ENCODE data around the gene A3GALT2. TPM values are rescaled to one million over a fixed set of nuclear protein-coding genes. Genes with fewer than 3 reads are reported as not detected.
A peak's percentile ranks its signal among the peaks of the same experiment; 100 is the strongest.

A3GALT2 gene
- total RNA-seq, 1 donor from 2014 or later = not detected

DNA sequence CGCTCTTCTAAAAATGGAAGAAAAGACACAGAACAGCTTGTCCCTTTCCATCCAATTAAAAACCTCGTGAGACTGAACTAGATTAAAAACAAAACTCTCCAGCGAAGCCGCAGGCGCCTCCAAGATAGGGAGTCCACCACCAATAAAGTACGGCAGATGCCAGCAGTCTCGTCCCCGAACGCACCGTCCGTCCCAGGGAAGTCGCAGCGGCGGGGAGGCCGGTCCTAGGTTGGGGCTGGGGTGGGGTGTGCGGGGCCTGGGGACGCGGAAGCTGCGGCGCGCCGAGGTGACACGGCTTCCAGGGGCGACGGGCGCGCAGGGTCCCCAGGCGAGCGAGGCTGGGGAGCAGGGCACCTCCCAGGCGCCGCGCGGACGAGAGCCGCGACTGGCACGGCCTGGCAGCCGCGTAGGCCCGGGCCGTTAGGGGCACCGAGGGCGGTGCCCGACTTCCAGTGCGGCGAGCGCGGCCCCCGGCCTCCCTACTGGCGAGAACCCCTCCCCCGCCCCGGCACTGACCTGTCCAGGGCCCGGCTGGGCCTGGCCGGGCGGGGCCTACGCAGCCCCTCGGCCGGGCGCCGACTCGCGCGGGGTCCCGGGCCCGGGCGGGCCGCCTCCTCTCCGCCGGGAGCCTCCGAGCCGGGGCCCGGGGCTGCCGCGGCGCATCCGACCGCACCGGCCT, 28.3 kb upstream of the A3GALT2 start:
- H3K4me1 ChIP-seq = peaks cover 53% of the 10 kb centered on the region
- peak overlapping the region; percentile 96 for H3K27ac ChIP-seq
- DNase-seq (ENCODE audit: extremely low spot score in 2 of 2) = no peak
- H3K36me3 ChIP-seq = peaks cover 0 to 1% of the 10 kb centered on the region in 2 donors
- no peaks in the 10 kb centered on the region for H3K27me3 ChIP-seq
- peak overlapping the region; percentile 87 to 99 for H3K4me3 ChIP-seq
- TF ChIP-seq, protein P1, sequence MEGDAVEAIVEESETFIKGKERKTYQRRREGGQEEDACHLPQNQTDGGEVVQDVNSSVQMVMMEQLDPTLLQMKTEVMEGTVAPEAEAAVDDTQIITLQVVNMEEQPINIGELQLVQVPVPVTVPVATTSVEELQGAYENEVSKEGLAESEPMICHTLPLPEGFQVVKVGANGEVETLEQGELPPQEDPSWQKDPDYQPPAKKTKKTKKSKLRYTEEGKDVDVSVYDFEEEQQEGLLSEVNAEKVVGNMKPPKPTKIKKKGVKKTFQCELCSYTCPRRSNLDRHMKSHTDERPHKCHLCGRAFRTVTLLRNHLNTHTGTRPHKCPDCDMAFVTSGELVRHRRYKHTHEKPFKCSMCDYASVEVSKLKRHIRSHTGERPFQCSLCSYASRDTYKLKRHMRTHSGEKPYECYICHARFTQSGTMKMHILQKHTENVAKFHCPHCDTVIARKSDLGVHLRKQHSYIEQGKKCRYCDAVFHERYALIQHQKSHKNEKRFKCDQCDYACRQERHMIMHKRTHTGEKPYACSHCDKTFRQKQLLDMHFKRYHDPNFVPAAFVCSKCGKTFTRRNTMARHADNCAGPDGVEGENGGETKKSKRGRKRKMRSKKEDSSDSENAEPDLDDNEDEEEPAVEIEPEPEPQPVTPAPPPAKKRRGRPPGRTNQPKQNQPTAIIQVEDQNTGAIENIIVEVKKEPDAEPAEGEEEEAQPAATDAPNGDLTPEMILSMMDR (IDR thresholded peaks at IDR 0.05) = no peak
- TF ChIP-seq POLR2A (IDR thresholded peaks at IDR 0.05) (peak in 1 of 2 donors; percentile 23), POLR2AphosphoS5 (IDR thresholded peaks at IDR 0.05; ENCODE audit: insufficient read depth in 1 of 2, low read depth in 1 of 2) (peak in 1 of 2 donors; percentile 20)
- H3K9me3 ChIP-seq = no peaks in the 10 kb centered on the region
- intact Hi-C loops (cut with DNase I) = no loop called here

DNA sequence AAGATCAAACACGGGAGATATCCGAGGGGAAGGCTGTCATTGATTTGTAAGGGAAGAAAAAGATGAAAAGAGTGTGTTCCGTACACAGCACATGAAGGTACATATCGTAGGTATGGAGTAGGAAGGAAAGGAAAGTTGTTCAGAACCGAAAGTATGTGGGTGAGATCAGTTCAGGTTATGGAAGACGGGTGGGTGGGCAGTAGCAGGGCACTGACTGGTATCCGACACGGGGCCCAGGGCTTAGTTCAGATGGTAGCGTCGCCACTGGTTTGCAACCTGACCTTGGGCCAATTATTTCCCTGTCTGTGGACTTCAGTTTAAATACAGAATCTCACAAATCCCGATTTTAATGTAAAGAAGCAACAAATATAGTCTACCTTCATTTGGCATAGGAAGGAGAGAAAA, 27.8 kb upstream of the A3GALT2 start:
- no peak for DNase-seq (ENCODE audit: extremely low spot score in 2 of 2)
- H3K4me1 ChIP-seq = peaks cover 58% of the 10 kb centered on the region
- TF ChIP-seq, protein P1 (IDR thresholded peaks at IDR 0.05) = no peak
- TF ChIP-seq POLR2A (IDR thresholded peaks at IDR 0.05) (no peak), POLR2AphosphoS5 (IDR thresholded peaks at IDR 0.05; ENCODE audit: insufficient read depth in 1 of 2, low read depth in 1 of 2) (no peak)
- no peaks in the 10 kb centered on the region for H3K27me3 ChIP-seq
- H3K27ac ChIP-seq = peak overlapping the region; percentile 96
- peak overlapping the region; percentile 87 to 99 for H3K4me3 ChIP-seq
- no peaks in the 10 kb centered on the region for H3K36me3 ChIP-seq
- intact Hi-C loops (cut with DNase I) = no loop called here
- H3K9me3 ChIP-seq = no peaks in the 10 kb centered on the region

DNA sequence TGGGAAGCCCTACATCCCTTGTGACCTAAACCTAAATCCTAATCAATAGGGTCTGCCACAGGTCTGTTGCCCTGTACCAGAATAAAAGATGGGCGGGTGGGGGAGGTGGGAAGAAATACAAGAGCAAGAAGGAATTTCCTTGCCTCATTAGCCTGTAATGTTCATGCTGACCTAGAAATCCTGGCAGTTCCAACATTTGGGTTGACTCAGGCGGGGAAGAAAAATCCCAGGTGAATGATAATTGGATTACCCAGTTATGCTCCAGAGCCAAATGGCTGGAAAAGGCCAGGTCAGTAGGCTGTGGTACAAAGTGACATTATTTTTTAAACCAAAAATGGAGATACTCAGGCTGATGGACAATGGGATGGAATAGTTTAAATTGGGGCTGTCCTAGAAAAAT, 27.3 kb upstream of the A3GALT2 start:
- Histone ChIP-seq H3K27me3 (no peaks in the 10 kb centered on the region), H3K27ac (peak overlapping the region; percentile 96), H3K9me3 (no peaks in the 10 kb centered on the region), H3K4me1 (peaks cover 63% of the 10 kb centered on the region), H3K36me3 (no peaks in the 10 kb centered on the region), H3K4me3 (peak overlapping the region; percentile 87 to 99)
- intact Hi-C loops (cut with DNase I) = no loop called here
- TF ChIP-seq POLR2A (IDR thresholded peaks at IDR 0.05) (no peak), POLR2AphosphoS5 (IDR thresholded peaks at IDR 0.05; ENCODE audit: insufficient read depth in 1 of 2, low read depth in 1 of 2) (no peak)
- TF ChIP-seq, protein P1 (IDR thresholded peaks at IDR 0.05) = no peak
- DNase-seq (ENCODE audit: extremely low spot score in 2 of 2) = no peak

DNA sequence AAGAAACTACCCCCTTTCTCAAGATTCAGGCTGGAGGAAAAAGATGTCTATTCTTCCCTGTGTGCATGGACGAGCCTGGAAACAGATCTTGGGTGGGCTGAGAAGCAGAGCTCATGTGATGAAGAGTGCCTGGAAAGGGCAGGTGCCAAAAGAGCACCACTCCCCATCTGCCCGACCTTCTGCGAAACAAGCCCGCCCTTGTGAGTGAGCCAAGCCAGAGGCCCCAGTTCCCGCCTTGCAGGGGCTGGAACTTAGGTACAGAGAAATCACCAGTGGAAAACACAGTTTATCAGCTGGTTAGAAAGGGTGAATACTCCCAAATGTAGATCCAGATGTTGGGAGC, 26.7 kb upstream of the A3GALT2 start:
- Histone ChIP-seq H3K4me1 (peaks cover 69% of the 10 kb centered on the region), H3K4me3 (peak overlapping the region; percentile 87 to 99), H3K9me3 (no peaks in the 10 kb centered on the region), H3K36me3 (no peaks in the 10 kb centered on the region), H3K27ac (peak overlapping the region; percentile 96), H3K27me3 (no peaks in the 10 kb centered on the region)
- intact Hi-C loops (cut with DNase I) = no loop called here
- TF ChIP-seq POLR2AphosphoS5 (IDR thresholded peaks at IDR 0.05; ENCODE audit: insufficient read depth in 1 of 2, low read depth in 1 of 2) = no peak
- no peak for DNase-seq (ENCODE audit: extremely low spot score in 2 of 2)

DNA sequence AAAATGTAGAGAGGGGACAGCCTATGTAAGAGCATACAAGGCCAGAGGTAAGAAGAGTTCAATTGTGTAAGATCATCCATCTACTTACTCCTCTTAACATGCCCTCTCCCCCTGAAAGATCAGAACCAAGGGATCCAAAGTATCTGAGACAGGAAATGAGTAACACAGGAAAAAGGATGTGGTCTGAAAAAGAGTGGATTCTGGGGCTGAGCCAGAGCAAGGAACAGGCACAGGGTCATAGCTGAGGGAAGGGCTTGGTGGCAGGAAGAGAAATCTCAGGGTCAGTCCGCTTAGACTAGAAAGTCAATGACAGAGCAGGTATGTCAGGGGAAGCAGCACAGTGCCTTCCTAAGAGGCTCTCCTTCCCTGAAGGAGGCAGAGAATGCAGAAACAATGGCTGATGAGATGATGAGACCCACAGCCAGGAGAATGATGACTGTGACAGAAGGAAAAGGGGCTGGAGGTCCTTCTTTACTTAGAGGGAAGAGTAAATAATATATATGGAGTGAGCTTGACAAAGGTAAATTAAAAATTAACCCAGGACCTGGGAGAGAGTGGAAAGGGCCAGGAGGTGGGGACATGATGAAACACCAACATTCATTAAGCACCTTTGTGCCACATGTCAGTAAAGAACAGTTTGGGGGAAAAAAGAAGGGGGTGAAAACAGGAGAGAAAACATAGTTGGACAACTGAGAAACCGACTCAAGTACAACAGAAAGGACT, 26.2 kb upstream of the A3GALT2 start:
- Histone ChIP-seq H3K4me3 (peak overlapping the region; percentile 87 to 99), H3K27ac (peak overlapping the region; percentile 96), H3K36me3 (no peaks in the 10 kb centered on the region), H3K9me3 (no peaks in the 10 kb centered on the region), H3K4me1 (peaks cover 74% of the 10 kb centered on the region), H3K27me3 (no peaks in the 10 kb centered on the region)
- no peak for DNase-seq (ENCODE audit: extremely low spot score in 2 of 2)
- intact Hi-C loops (cut with DNase I) = no loop called here
- TF ChIP-seq POLR2AphosphoS5 (IDR thresholded peaks at IDR 0.05; ENCODE audit: insufficient read depth in 1 of 2, low read depth in 1 of 2) = no peak
- TF ChIP-seq, protein P1 (IDR thresholded peaks at IDR 0.05) = no peak
- peak in 1 of 2 donors; percentile 52 for TF ChIP-seq POLR2A (IDR thresholded peaks at IDR 0.05)

All from vagina (tissue), 2 donors.